IPS-20b (cell line): ENCODE measurements around the gene MPPE1.

ENCODE experiments used
- H3K27ac ChIP-seq: one replicate; pipeline ENCODE4 v1.5.1; 2013; ENCODE audit warnings: low read length
- H3K27me3 ChIP-seq: 2 replicates; pipeline ENCODE4 v1.6.1; 2013; ENCODE audit warnings: mild to moderate bottlenecking, low read length, inconsistent platforms; ENCODE audit not compliant: insufficient read depth
- H3K36me3 ChIP-seq: 2 replicates; pipeline ENCODE4 v1.6.1; 2013; ENCODE audit warnings: low read depth, mild to moderate bottlenecking, inconsistent platforms, low read length, moderate library complexity; ENCODE audit not compliant: insufficient read depth
- H3K4me1 ChIP-seq: 2 replicates; pipeline ENCODE4 v1.6.1; 2013; ENCODE audit warnings: mild to moderate bottlenecking, control low read depth, inconsistent platforms, low read length, moderate library complexity; ENCODE audit not compliant: insufficient read depth
- H3K4me3 ChIP-seq: 2 replicates; pipeline ENCODE4 v1.5.1; 2013; ENCODE audit warnings: mild to moderate bottlenecking, low read length, inconsistent platforms
- H3K9ac ChIP-seq: 2 replicates; pipeline ENCODE4 v1.6.1; 2013; ENCODE audit warnings: low read depth, mild to moderate bottlenecking, inconsistent platforms, low read length, moderate library complexity
- H3K9me3 ChIP-seq: 2 replicates; pipeline ENCODE4 v1.6.1; 2013; ENCODE audit warnings: mild to moderate bottlenecking, low read depth, low read length, inconsistent platforms; ENCODE audit not compliant: insufficient read depth

The MPPE1 gene

GRCh38 chr18:11908182-11909060 is at the start of gene MPPE1:
Gene MPPE1, minus strand, starts transcription at chr18:11908317. Its CDS starts 11,053 bp downstream, at chr18:11897264.
- H3K27me3 ChIP-seq = peaks cover 10% of the 10 kb centered on the region
- H3K27ac ChIP-seq = no peak within 1 kb of the TSS
- no peaks in the 10 kb centered on the region for H3K9me3 ChIP-seq
- H3K4me1 ChIP-seq = peaks cover 9% of the 10 kb centered on the region; the same call in 1 of the 2 replicates
- H3K4me3 ChIP-seq = peak within 1 kb of the TSS; percentile 83
- H3K36me3 ChIP-seq = no peaks in the 10 kb centered on the region
- peak within 1 kb of the TSS; percentile 76; the same call in 1 of the 2 replicates for H3K9ac ChIP-seq

- Histone ChIP-seq H3K9ac (no peak overlapping the region), H3K4me1 (peaks cover 4% of the 10 kb centered on the region; the same call in 1 of the 2 replicates), H3K9me3 (peaks cover 18% of the 10 kb centered on the region), H3K27ac (no peak overlapping the region), H3K36me3 (no peaks in the 10 kb centered on the region), H3K4me3 (no peak overlapping the region), H3K27me3 (no peaks in the 10 kb centered on the region)
Measured at GRCh38 chr18:11957636-11958035, 49.5 kb upstream of the MPPE1 start.

- Histone ChIP-seq H3K9ac (no peak overlapping the region), H3K27me3 (no peaks in the 10 kb centered on the region), H3K9me3 (peaks cover 18% of the 10 kb centered on the region), H3K4me1 (peaks cover 7% of the 10 kb centered on the region; the same call in 1 of the 2 replicates), H3K36me3 (no peaks in the 10 kb centered on the region), H3K4me3 (no peak overlapping the region), H3K27ac (no peak overlapping the region)
Measured at GRCh38 chr18:11956371-11957308, 48.5 kb upstream of the MPPE1 start.

- Histone ChIP-seq H3K9me3 (peaks cover 18% of the 10 kb centered on the region), H3K27ac (no peak overlapping the region), H3K4me3 (no peak overlapping the region), H3K36me3 (no peaks in the 10 kb centered on the region), H3K4me1 (peaks cover 7% of the 10 kb centered on the region; the same call in 1 of the 2 replicates), H3K9ac (0 out of 2 replicates have a peak overlapping the region, but pooled peaks have one; percentile 13), H3K27me3 (no peaks in the 10 kb centered on the region)
Measured at GRCh38 chr18:11955239-11956029, 47.3 kb upstream of the MPPE1 start.

GRCh38 chr18:11953113-11953512 is 45.0 kb upstream of the MPPE1 start:
- no peak overlapping the region for H3K9ac ChIP-seq
- no peak overlapping the region for H3K4me3 ChIP-seq
- peaks cover 15% of the 10 kb centered on the region for H3K9me3 ChIP-seq
- no peaks in the 10 kb centered on the region for H3K27me3 ChIP-seq
- H3K27ac ChIP-seq = no peak overlapping the region
- peaks cover 14% of the 10 kb centered on the region for H3K4me1 ChIP-seq
- H3K36me3 ChIP-seq = no peaks in the 10 kb centered on the region

- Histone ChIP-seq H3K27ac (no peak overlapping the region), H3K27me3 (no peaks in the 10 kb centered on the region), H3K9me3 (no peaks in the 10 kb centered on the region), H3K36me3 (no peaks in the 10 kb centered on the region), H3K9ac (no peak overlapping the region), H3K4me1 (peaks cover 21% of the 10 kb centered on the region), H3K4me3 (no peak overlapping the region)
Measured at GRCh38 chr18:11951390-11951851, 43.3 kb upstream of the MPPE1 start.

GRCh38 chr18:11950824-11951223 is 42.7 kb upstream of the MPPE1 start:
- H3K4me1 ChIP-seq = peaks cover 22% of the 10 kb centered on the region
- H3K9ac ChIP-seq = no peak overlapping the region
- no peak overlapping the region for H3K27ac ChIP-seq
- no peaks in the 10 kb centered on the region for H3K36me3 ChIP-seq
- H3K27me3 ChIP-seq = no peaks in the 10 kb centered on the region
- H3K9me3 ChIP-seq = no peaks in the 10 kb centered on the region
- H3K4me3 ChIP-seq = no peak overlapping the region

GRCh38 chr18:11948852-11949523 is 40.9 kb upstream of the MPPE1 start:
- peaks cover 18% of the 10 kb centered on the region for H3K4me1 ChIP-seq
- H3K4me3 ChIP-seq = no peak overlapping the region
- H3K27ac ChIP-seq = no peak overlapping the region
- H3K36me3 ChIP-seq = no peaks in the 10 kb centered on the region
- H3K27me3 ChIP-seq = no peaks in the 10 kb centered on the region
- H3K9ac ChIP-seq = no peak overlapping the region
- no peaks in the 10 kb centered on the region for H3K9me3 ChIP-seq

- peak overlapping the region; percentile 84; the same call in 1 of the 2 replicates for H3K9ac ChIP-seq
- H3K27me3 ChIP-seq = no peaks in the 10 kb centered on the region
- H3K4me1 ChIP-seq = peaks cover 18% of the 10 kb centered on the region
- H3K27ac ChIP-seq = peak overlapping the region; percentile 73
- no peaks in the 10 kb centered on the region for H3K36me3 ChIP-seq
- H3K9me3 ChIP-seq = no peaks in the 10 kb centered on the region
- H3K4me3 ChIP-seq = peak overlapping the region; percentile 71
Measured at GRCh38 chr18:11947214-11948191, 39.4 kb upstream of the MPPE1 start.

- no peaks in the 10 kb centered on the region for H3K9me3 ChIP-seq
- no peaks in the 10 kb centered on the region for H3K36me3 ChIP-seq
- H3K9ac ChIP-seq = peak overlapping the region; percentile 13; the same call in 1 of the 2 replicates
- peaks cover 16% of the 10 kb centered on the region for H3K4me1 ChIP-seq
- H3K27me3 ChIP-seq = no peaks in the 10 kb centered on the region
- peak overlapping the region; percentile 71; the same call in 1 of the 2 replicates for H3K4me3 ChIP-seq
- no peak overlapping the region for H3K27ac ChIP-seq
Measured at GRCh38 chr18:11946756-11947155, 38.6 kb upstream of the MPPE1 start.
